ENCODE data around the gene MRPS10.
"Not testable (repeated sequence)": the region's sequence is repeated elsewhere in the genome, so short reads cannot be mapped to it uniquely, and the experiment has no call there.

Gene MRPS10

DNA sequence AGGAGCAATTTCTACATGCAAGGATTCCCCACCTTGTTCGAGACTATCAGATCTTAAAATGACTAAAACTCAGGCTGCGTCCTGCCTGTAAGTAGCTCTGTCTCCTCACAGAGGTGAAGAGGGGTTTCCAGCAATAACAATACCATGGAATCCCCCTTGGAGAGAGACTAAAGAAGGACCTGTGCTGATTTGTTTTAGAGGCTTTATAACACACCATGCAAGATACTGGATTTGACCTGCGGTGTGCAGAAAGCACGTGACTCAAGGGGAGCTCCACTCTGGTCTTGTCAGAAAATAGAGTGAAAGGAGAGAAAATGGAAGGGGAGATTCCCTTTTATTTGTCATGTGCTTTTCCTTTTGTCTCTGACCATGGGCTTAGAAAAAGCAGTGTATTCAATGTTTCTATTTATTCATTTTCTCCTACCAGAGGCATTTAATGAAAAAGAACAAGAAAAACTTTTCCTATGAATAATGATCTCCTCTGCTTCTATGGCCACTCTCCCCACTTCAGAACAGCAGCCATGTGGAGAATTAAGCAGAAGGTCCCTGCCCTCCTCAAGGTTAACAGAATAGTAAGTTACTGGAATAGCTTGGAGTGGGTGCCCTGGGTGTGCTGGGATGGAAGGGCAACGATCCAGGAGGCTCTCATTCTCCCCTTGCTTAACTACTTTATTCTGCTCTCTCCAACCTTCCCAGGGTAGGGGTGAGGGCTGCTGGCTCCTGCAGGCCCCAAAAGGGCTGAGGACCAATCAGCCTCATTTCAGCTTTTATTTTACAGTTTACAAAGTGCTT lies 19.2 kb upstream of the MRPS10 start:
- FAIRE-seq: no peak

DNA sequence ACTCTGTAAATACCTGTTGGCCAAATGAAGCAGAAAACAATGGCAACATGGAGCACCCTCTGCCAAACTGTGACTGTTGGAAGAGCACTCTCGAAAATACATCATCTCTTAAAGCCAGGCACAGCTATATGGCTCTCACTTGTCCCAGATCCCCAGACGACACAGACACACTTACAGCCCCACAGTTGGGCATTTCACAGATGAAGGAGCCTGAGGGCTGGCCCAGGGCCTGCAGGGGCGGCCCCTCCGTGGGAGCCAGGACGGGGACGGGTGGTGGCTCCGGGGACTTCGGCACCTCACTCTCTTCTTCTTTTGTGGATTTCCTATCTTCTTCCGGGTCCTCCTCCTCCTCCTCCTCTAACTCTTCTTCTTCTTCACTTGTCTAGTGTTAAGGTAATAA lies 18.4 kb upstream of the MRPS10 start:
- no peak for FAIRE-seq

- FAIRE-seq: no peak
Observed at GRCh38 chr6:42232035-42232434, 14.4 kb upstream of the MRPS10 start.

- peak; percentile 85 for FAIRE-seq
Observed at GRCh38 chr6:42230345-42231321, 13.0 kb upstream of the MRPS10 start.

GRCh38 chr6:42229506-42230119 lies 12.0 kb upstream of the MRPS10 start:
- FAIRE-seq: no peak

DNA sequence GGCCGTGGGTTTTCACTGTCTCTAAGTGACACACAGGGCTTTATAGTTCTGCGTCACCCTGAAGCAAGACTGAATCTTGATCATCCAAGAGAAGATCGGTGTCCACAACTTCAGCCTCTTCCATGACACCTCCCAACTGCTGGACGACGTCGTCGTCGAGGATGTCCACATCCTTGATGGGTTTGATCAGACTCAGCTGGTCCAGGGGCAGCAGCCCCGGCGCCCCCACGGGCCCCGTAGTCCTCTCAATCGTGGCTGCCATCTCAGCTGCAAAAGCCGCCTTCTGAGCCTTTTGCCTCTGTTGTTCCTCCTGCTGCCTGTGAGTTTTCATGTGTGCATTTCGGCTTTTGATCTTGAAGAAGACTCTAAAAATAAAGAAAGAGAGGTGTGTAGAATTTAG lies 10.6 kb upstream of the MRPS10 start:
- FAIRE-seq: no peak

- no peak for FAIRE-seq
Observed at GRCh38 chr6:42227173-42227850, 9.7 kb upstream of the MRPS10 start.

DNA sequence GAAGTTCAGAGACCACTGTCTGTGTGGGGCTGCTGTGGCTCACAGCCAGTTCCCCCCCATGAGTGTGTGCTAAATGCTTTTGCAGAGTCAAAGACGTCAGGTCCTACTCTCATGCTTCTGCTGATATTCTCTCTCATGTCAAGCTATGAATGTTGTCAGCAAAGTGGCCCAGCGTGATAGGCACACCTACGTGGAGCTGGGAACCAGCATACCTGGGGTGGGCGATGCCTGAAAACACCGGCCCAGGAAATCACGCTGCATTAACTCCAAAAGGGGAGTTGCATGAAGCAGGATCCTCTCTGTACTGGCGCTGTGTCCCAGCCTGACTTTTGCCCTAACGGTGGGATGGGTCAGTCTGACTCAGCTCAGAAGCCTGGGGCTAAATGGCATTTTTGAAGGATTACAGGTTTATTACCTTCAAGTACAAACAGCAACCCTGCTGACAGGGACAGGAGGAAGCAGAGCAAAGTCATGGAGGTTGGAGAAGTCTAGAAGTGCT lies 9.0 kb upstream of the MRPS10 start:
- peak; percentile 97 for FAIRE-seq

DNA sequence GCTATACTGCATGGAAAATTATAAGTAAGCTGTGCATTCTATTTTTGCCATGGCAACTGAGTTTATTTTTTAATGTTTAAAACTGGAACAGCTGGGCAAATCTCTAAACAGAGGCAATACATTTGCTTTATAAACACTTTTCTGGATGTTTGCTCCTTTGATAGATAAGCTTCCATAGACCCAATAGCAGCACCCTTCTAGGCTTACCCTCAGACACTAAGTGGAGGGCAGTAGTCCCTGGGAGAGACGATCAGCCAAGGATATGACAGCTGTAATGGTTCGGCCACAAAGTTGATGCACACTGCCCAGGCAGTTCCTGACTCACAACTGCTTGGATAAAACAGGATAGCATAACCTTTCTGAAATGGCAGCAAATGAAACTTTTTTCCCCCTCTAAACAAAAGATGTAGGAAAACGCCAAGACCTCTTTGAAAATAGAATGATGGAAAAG lies 8.5 kb upstream of the MRPS10 start:
- no peak for FAIRE-seq

DNA sequence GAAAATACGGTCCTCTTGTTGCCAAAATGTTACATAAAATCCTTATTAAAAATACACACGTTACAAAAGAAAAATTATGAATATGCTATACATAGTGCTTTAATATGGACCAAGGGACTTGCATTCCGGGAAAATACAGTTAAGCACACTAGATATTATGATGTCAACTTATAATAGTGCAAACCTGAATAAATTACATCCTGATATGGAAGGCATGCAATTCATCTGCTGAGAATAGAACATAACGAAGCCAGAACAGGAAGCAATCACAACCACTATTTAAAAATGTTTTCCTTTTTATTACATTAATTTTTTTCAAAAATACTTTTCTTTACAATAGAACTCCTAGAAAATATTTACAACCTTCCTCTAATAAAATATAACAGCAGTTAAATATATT lies 7.8 kb upstream of the MRPS10 start:
- FAIRE-seq: peak; percentile 68

GRCh38 chr6:42225029-42225339 lies 7.3 kb upstream of the MRPS10 start:
- FAIRE-seq: peak; percentile 66

GRCh38 chr6:42224222-42225028 lies 6.8 kb upstream of the MRPS10 start:
- peak; percentile 80 for FAIRE-seq

- FAIRE-seq: no peak
Observed at GRCh38 chr6:42222448-42222847, 4.8 kb upstream of the MRPS10 start.

- no peak for FAIRE-seq
Observed at GRCh38 chr6:42221546-42221945, 3.9 kb upstream of the MRPS10 start.

GRCh38 chr6:42220807-42221206 lies 3.1 kb upstream of the MRPS10 start:
- no peak for FAIRE-seq

GRCh38 chr6:42217157-42217518 lies 523 bp downstream of the MRPS10 start:
- peak; percentile 33 for FAIRE-seq

GRCh38 chr6:42216495-42216894 lies 1.2 kb downstream of the MRPS10 start:
- not testable (repeated sequence) for FAIRE-seq

DNA sequence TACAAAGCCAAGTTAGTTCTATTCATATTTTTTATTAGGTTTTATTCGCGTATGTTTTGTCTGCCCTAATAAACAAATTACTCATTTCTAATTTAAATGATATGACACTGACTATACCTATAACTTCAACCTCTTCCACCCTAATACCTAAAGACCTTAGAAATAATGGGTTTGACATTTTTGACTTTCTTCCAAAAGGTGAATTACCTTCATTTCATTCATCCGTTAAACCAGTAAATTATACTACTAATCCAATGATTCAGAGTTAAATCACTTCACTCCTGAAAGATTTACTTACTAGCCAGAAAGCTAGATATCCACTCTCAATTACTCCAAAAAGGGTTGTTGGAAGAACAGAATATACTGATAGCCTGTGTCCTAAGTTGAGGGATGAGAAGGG lies 5.2 kb downstream of the MRPS10 start:
- FAIRE-seq: no peak

- FAIRE-seq: no peak
Observed at GRCh38 chr6:42211726-42212125, 5.9 kb downstream of the MRPS10 start.

DNA sequence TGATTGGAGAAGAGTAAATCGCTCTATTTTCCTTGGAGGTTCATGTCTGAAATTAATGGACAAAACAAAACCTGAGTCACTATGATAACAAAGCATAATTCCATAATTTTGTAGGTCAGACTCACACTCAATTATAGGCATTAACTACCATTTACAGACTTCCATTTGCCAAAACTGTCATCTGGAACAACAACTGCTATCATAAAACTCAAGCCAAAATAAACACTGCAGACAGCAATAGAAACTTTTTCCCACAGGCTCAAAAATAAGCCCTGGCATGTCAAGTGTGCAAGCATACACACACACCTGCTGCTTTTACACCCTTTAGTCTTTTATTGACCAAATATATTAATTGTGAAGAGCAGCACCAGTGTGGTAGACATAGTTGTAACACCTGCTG lies 7.1 kb downstream of the MRPS10 start:
- no peak for FAIRE-seq

DNA sequence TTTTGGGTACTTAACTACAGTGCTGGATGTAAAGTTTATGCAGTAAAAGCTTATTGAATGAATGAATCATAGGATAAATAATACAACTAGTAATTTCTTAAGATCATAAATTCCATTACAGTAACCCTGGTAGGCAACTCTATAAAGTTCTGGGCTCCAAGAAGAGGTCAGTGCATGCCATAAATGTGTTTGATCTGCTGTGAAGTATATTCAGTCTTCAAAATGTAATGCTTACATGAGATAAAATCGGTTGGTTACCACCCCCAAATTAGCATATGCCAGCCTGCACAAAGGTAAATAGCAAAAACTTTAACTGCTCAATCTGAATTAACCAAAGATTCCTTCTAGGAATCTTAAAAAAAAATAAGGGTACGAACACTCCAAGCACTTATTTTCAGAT lies 10.1 kb downstream of the MRPS10 start:
- FAIRE-seq: not testable (repeated sequence)

DNA sequence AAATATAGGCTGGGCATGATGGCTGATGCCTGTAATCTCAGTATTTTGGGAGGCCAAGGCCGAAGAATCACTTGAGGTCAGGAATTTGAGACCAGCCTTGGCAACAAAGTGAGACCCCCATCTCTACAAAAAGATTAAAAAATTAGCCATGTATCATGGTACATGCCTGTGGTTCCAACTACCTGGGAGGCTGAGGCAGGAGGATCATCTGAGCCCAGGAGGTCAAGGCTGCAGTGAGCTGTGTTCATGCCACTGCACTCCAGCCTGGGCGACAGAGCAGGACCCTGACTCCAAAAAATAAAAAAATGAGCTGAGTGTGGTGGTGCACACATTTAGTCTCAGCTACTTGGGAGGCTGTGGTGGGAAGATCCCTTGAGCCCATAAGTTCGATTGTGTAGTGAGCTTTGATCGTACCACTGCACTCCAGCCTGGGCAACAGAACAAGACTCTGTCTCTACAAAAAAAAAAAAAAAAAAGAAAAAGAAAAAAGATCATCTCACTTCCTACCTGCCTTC lies 12.8 kb downstream of the MRPS10 start:
- FAIRE-seq: no peak
